Ectodermal cell (in vitro differentiated cells): ENCODE results near the gene CNTN6.

Experiments used
- H3K27ac ChIP-seq: 2 replicates; pipeline ENCODE4 v1.7.0; 2013; ENCODE audit warnings: mild to moderate bottlenecking, low read depth, low read length; ENCODE audit not compliant: insufficient read depth, poor library complexity, severe bottlenecking
- H3K27me3 ChIP-seq: 2 replicates; pipeline ENCODE4 v1.7.0; 2013; ENCODE audit warnings: mild to moderate bottlenecking, low read length; ENCODE audit not compliant: insufficient read depth, control insufficient read depth, poor library complexity, severe bottlenecking
- H3K36me3 ChIP-seq: one replicate; pipeline ENCODE4 v1.7.0; 2013; ENCODE audit warnings: low read length; ENCODE audit not compliant: control insufficient read depth, insufficient read depth
- H3K4me1 ChIP-seq: one replicate; pipeline ENCODE4 v1.7.0; 2013; ENCODE audit warnings: low read length; ENCODE audit not compliant: control insufficient read depth, insufficient read depth
- H3K4me3 ChIP-seq: 2 replicates; pipeline ENCODE4 v1.7.0; 2013; ENCODE audit warnings: low read depth, low read length, control low read depth; ENCODE audit not compliant: insufficient read depth
- H3K9me3 ChIP-seq: 2 replicates; pipeline ENCODE4 v1.7.0; 2013; ENCODE audit warnings: mild to moderate bottlenecking, low read length, moderate library complexity; ENCODE audit not compliant: control insufficient read depth
- WGBS, 2 experiments: methylation state at CpG; one replicate each; pipeline ENCODE4 v1.1.7; 2013; ENCODE audit warnings: missing lambda C conversion rate in 2 of 2; 5-methylcytosine and 5-hydroxymethylcytosine counted together

CNTN6 gene

GRCh38 chr3:1164101-1164500 lies 71.3 kb downstream of the CNTN6 start:
- no peaks in the 10 kb centered on the region for H3K27me3 ChIP-seq
- no peak overlapping the region for H3K4me3 ChIP-seq
- WGBS, 2 experiments = 72 to 78% methylated on average over 2 of the region's 2 CpGs
- H3K9me3 ChIP-seq = peaks cover 2% of the 10 kb centered on the region
- H3K4me1 ChIP-seq = no peaks in the 10 kb centered on the region
- H3K27ac ChIP-seq = no peak overlapping the region
- no peaks in the 10 kb centered on the region for H3K36me3 ChIP-seq

- Histone ChIP-seq H3K9me3 (no peaks in the 10 kb centered on the region), H3K27me3 (no peaks in the 10 kb centered on the region), H3K4me1 (no peaks in the 10 kb centered on the region), H3K36me3 (no peaks in the 10 kb centered on the region), H3K4me3 (no peak overlapping the region), H3K27ac (no peak overlapping the region)
- WGBS, 2 experiments = 73 to 87% methylated on average over 3 of the region's 3 CpGs
These were observed 78.5 kb downstream of the CNTN6 start for GRCh38 chr3:1171320-1171719.

GRCh38 chr3:1172644-1173043 lies 79.8 kb downstream of the CNTN6 start:
- WGBS, 2 experiments = 80 to 88% methylated on average over 2 of the region's 2 CpGs

GRCh38 chr3:1179146-1179545 lies 86.3 kb downstream of the CNTN6 start:
- Histone ChIP-seq H3K36me3 (no peaks in the 10 kb centered on the region), H3K4me1 (no peaks in the 10 kb centered on the region), H3K27me3 (no peaks in the 10 kb centered on the region), H3K27ac (no peak overlapping the region), H3K4me3 (no peak overlapping the region), H3K9me3 (peaks cover 4% of the 10 kb centered on the region)
- 72 to 83% methylated on average over 6 of the region's 6 CpGs for WGBS, 2 experiments

More at GRCh38 chr3:1172644-1173043, 79.8 kb downstream of the CNTN6 start:
- no peaks in the 10 kb centered on the region for H3K36me3 ChIP-seq
- no peak overlapping the region for H3K27ac ChIP-seq
- H3K9me3 ChIP-seq = no peaks in the 10 kb centered on the region
- H3K27me3 ChIP-seq = no peaks in the 10 kb centered on the region
- no peaks in the 10 kb centered on the region for H3K4me1 ChIP-seq
- H3K4me3 ChIP-seq = no peak overlapping the region

DNA sequence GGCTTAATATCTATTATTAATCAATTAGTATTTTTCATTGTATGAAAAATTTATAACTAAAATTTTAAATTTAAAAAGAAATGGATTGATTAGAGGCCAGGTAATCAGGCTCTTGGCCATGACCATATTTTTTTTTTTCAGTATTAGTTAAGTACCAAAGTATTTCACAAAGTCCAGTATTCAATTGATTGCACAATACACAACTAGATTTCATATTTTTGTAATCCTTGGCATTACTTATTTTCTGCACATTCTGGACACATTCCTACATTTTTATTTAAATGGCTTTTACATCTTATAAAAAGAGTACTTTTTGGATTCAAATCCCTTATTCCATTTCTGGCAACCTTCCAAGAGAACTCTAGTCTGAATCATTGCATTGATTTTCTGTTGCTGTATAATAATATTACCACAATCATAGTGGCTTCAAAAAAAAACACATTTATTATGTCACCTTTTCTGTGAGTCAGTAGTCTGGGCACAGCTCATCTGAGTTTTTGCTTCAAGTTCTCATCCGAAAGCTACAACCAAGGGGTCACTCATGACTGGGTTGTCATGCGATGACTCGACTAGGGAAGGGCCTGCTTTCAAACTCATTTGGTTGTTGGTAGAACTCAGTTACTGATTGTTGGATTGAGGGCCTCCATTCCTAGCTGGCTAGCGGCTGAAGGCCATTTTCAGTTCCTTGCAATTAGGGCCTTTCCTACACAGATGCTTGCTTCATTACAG lies 90.7 kb downstream of the CNTN6 start:
- Histone ChIP-seq H3K36me3 (no peaks in the 10 kb centered on the region), H3K27me3 (no peaks in the 10 kb centered on the region), H3K9me3 (peaks cover 4% of the 10 kb centered on the region), H3K4me3 (no peak overlapping the region), H3K4me1 (no peaks in the 10 kb centered on the region), H3K27ac (no peak overlapping the region)
- WGBS, 2 experiments = 78 to 79% methylated on average over 4 of the region's 4 CpGs

- Histone ChIP-seq H3K27me3 (no peaks in the 10 kb centered on the region), H3K27ac (no peak overlapping the region), H3K9me3 (no peaks in the 10 kb centered on the region), H3K4me1 (no peaks in the 10 kb centered on the region), H3K4me3 (no peak overlapping the region), H3K36me3 (no peaks in the 10 kb centered on the region)
- 92 to 100% methylated on average over 2 to 3 of the region's 3 CpGs for WGBS, 2 experiments
These were observed 97.7 kb downstream of the CNTN6 start for GRCh38 chr3:1190569-1190968.

DNA sequence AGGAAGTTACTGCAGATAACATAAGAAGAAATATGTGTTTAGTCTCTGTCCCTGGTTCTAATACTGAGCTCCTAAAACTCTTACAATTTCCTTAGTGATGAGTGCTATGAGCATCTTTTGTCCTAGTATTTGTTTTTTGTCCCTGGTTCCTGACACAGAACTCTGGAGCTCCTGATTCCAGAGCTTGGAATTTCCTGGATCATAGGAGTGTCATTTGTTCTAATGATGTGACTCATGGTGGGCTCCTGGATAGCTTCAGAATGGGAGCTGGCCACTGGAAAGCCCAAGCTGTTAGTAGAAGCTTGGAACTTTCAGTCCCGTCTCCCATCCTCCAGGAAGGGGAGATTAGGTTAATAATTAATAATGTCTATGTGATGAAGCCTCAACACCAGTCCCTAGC lies 98.2 kb downstream of the CNTN6 start:
- Histone ChIP-seq H3K27ac (no peak overlapping the region), H3K4me1 (no peaks in the 10 kb centered on the region)
- WGBS, 2 experiments = 82 to 90% methylated on average over 1 of the region's 1 CpG

DNA sequence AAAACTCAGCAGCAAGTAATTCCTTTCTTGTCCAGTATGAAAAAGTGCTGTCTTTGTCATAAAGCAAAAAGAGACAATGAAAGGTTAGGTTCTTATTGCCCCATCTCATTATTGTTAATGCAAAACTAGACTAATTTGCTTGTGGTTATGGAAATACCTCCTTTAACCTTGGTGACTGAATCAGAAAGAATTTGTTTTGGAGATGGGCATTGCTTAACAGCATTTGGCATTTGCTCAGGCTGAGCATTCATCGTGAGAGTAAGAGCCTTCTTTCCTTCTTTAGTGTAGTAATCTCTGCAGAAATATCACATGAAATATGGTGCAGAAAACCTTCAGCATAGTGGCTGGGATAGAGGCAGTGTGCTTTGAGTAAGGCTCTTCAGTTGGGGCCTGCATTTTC lies 103.1 kb downstream of the CNTN6 start:
- Histone ChIP-seq H3K27ac (no peak overlapping the region), H3K4me3 (no peak overlapping the region), H3K4me1 (no peaks in the 10 kb centered on the region), H3K36me3 (no peaks in the 10 kb centered on the region), H3K9me3 (no peaks in the 10 kb centered on the region), H3K27me3 (no peaks in the 10 kb centered on the region)
- 84 to 100% methylated on average over 1 of the region's 1 CpG for WGBS, 2 experiments

More for the DNA sequence above, 98.2 kb downstream of the CNTN6 start:
- Histone ChIP-seq H3K36me3 (no peaks in the 10 kb centered on the region), H3K4me3 (no peak overlapping the region), H3K9me3 (no peaks in the 10 kb centered on the region), H3K27me3 (no peaks in the 10 kb centered on the region)

DNA sequence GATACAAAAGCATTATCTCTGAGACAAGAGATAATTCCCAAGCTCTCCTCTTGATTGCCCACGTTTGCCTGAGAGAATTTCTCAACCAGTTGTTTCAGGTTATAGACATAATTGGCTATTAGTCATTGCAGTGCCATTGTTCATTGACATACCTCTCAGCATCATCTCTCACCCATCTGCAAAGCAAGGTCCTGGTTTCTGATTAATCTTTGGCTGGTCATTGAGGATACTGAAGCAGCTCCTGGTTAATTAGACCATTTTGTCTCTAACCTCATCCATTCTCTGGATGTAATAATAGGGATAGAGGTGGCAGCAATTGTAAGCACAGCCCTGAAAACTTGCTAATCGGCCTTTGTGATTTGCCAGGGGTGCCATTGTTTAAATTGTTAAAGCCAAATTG lies 104.2 kb downstream of the CNTN6 start:
- no peak overlapping the region for H3K4me3 ChIP-seq
- no peaks in the 10 kb centered on the region for H3K36me3 ChIP-seq
- 71 to 73% methylated on average over 2 of the region's 2 CpGs for WGBS, 2 experiments
- H3K27me3 ChIP-seq = no peaks in the 10 kb centered on the region
- no peaks in the 10 kb centered on the region for H3K9me3 ChIP-seq
- no peaks in the 10 kb centered on the region for H3K4me1 ChIP-seq
- H3K27ac ChIP-seq = no peak overlapping the region

DNA sequence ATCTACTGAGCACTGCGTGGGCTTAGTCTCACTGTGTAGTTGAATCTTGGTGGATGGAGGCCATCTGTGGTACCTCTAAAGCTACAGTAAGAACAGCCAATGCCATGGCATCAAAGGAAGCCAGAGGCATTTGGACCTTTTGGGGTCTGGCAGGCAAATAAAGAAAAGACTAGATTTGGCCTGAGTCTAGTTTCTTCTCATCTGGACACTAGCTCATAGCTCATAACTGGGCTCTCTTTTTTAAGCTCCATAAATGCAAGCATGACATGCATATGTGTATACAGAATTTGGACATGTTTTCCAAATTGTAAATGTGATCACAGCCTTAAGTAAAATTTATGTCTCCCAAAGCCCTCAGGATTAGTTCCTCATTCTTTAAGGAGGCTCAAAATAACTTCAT lies 107.5 kb downstream of the CNTN6 start:
- H3K4me1 ChIP-seq = no peaks in the 10 kb centered on the region
- no peaks in the 10 kb centered on the region for H3K36me3 ChIP-seq
- H3K4me3 ChIP-seq = no peak overlapping the region
- no peak overlapping the region for H3K27ac ChIP-seq
- H3K9me3 ChIP-seq = no peaks in the 10 kb centered on the region
- H3K27me3 ChIP-seq = no peaks in the 10 kb centered on the region
- 88 to 100% methylated on average over 1 of the region's 1 CpG for WGBS, 2 experiments
